Skeletal muscle tissue (tissue), 4 donors: ENCODE measurements around the gene FAP. TPM values are rescaled to one million over a fixed set of nuclear protein-coding genes. Genes with fewer than 3 reads are reported as not detected.

Experiments used
- H3K27ac ChIP-seq: one replicate; pipeline ENCODE4 v1.7.0; 2013; ENCODE audit warnings: mild to moderate bottlenecking, low read depth, low read length, inconsistent platforms
- H3K27me3 ChIP-seq, 3 donors: one replicate each; pipeline ENCODE4 v1.7.0; 2013; ENCODE audit warnings: low read length in 3 of 3; ENCODE audit not compliant: control insufficient read depth in 3 of 3, insufficient read depth in 3 of 3
- H3K36me3 ChIP-seq, 3 donors: one replicate each; pipeline ENCODE4 v1.7.0; 2013; ENCODE audit warnings: low read length in 3 of 3; ENCODE audit not compliant: control insufficient read depth in 3 of 3, insufficient read depth in 3 of 3
- H3K4me1 ChIP-seq, 3 donors: one replicate each; pipeline ENCODE4 v1.7.0; 2013; ENCODE audit warnings: low read length in 3 of 3, mild to moderate bottlenecking in 3 of 3; ENCODE audit not compliant: control insufficient read depth in 3 of 3, insufficient read depth in 3 of 3
- H3K4me3 ChIP-seq, 3 donors: one replicate each; pipeline ENCODE4 v1.7.0; 2013; ENCODE audit warnings: low read length in 3 of 3
- H3K9ac ChIP-seq, 3 donors: one replicate each; pipeline ENCODE4 v1.7.0; 2013; ENCODE audit warnings: low read length in 3 of 3, mild to moderate bottlenecking in 3 of 3, moderate library complexity in 2 of 3, low read depth in 1 of 3
- H3K9me3 ChIP-seq, 3 donors: one replicate each; pipeline ENCODE4 v1.7.0; 2013; ENCODE audit warnings: low read length in 3 of 3; ENCODE audit not compliant: control insufficient read depth in 3 of 3
- total RNA-seq: library from RNA; depleted of rRNA; stranded (reverse); fragments of >200 nt; gene quantifications from one replicate; pipeline ENCODE4 v1.2.3, GENCODE V29; 2014
- donor health status: Osteomylitis.

The FAP gene
- total RNA-seq, 1 donor from 2014 or later: 70.5 TPM

GRCh38 chr2:162244541-162245031 is 1.3 kb upstream of the FAP start:
- Histone ChIP-seq H3K27ac (peak overlapping the region; percentile 57), H3K9me3 (no peaks in the 10 kb centered on the region), H3K27me3 (no peaks in the 10 kb centered on the region), H3K9ac (no peak overlapping the region), H3K4me3 (no peak overlapping the region), H3K36me3 (no peaks in the 10 kb centered on the region), H3K4me1 (peaks cover 0 to 6% (median 0%) of the 10 kb centered on the region in 3 donors)

DNA sequence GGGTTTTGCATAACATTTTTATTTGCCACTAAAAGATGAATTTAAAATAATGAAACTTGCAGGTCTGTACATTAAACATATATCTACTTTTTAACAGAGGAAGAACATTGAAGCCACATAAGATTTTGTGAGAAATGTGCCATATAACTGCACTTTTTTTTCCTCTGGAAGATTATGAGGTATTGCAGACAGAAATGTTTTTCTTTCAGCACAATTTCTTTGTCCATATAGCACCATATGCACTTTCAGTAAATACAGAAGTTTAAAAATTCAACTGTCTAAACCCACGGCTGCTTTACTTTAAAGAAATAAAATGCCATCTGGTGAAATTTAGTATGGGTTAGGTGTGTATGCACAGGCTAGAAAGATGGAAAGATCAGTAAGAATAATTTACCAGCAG is 470 bp upstream of the FAP start:
- Histone ChIP-seq H3K4me3 (peak overlapping the region in 1 of 3 donors; percentile 57), H3K9ac (no peak overlapping the region), H3K4me1 (peaks cover 0 to 6% (median 0%) of the 10 kb centered on the region in 3 donors), H3K9me3 (no peaks in the 10 kb centered on the region), H3K27ac (no peak overlapping the region), H3K27me3 (no peaks in the 10 kb centered on the region), H3K36me3 (no peaks in the 10 kb centered on the region)

DNA sequence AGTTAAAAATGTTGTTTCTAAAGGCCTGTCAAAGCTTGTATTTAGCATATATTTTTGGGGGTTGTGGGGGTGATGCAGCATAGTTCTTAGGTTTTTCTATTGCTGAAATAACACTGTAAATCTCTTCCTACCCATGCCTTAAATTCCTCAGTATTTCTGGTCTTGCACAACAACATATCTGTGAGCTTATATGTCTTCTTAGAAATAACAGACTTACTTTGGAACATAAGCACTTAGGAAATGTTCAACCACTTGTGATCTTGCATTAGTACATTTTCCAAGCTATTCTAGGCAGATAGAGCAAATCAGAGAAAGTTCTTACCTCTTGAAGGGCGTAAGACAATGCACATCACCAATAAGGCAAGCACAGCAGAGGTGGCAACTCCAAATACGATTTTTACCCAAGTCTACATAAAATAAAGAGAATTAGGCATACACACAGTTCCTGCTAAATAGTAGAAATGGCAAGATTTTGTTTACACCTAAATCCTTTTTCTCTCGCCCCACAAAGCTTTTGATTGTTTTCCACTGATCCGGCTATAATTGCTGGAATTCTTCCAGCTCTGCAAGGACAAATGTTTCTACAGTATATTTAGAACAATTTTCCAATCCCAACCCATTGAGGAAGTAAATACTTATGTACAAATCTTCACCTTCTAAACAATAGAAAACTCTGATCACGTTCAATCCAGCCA is 512 bp downstream of the FAP start:
- no peaks in the 10 kb centered on the region for H3K36me3 ChIP-seq
- no peaks in the 10 kb centered on the region for H3K9me3 ChIP-seq
- peak overlapping the region; percentile 61 for H3K27ac ChIP-seq
- H3K9ac ChIP-seq: peak overlapping the region in 1 of 3 donors; percentile 47
- H3K4me3 ChIP-seq: peak overlapping the region; percentile 47 to 57 (median 53)
- H3K4me1 ChIP-seq: peaks cover 0 to 6% (median 0%) of the 10 kb centered on the region in 3 donors
- H3K27me3 ChIP-seq: no peaks in the 10 kb centered on the region

DNA sequence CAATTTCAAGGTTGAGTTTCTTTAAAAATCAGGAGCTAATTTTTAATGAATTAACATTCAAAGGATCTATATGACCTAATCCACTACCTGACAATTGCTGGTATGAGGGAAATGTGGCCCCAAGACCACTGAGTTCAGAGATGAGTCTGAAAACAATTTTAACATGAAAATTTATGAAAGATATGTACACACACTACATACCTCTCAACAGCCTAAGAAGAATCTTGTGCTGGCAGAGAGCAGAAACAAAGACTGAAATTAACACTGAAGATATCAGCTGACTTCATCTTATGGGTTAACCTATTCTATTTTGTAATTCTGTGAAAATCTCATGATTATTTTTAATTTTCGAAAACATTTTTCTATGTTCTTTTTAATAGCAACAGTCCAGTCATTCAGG is 1.7 kb downstream of the FAP start:
- Histone ChIP-seq H3K9me3 (no peaks in the 10 kb centered on the region), H3K27ac (no peak overlapping the region), H3K4me3 (peak overlapping the region in 1 of 3 donors; percentile 46), H3K27me3 (no peaks in the 10 kb centered on the region), H3K36me3 (no peaks in the 10 kb centered on the region), H3K9ac (no peak overlapping the region), H3K4me1 (peaks cover 0 to 6% (median 0%) of the 10 kb centered on the region in 3 donors)

GRCh38 chr2:162234620-162235462 is 8.4 kb downstream of the FAP start:
- no peak overlapping the region for H3K4me3 ChIP-seq
- H3K36me3 ChIP-seq: no peaks in the 10 kb centered on the region
- H3K9me3 ChIP-seq: no peaks in the 10 kb centered on the region
- no peak overlapping the region for H3K27ac ChIP-seq
- H3K4me1 ChIP-seq: peaks cover 0 to 2% (median 0%) of the 10 kb centered on the region in 3 donors
- H3K27me3 ChIP-seq: no peaks in the 10 kb centered on the region
- H3K9ac ChIP-seq: no peak overlapping the region

- Histone ChIP-seq H3K27me3 (no peaks in the 10 kb centered on the region), H3K4me3 (no peak overlapping the region), H3K36me3 (no peaks in the 10 kb centered on the region), H3K9me3 (no peaks in the 10 kb centered on the region), H3K27ac (no peak overlapping the region), H3K9ac (no peak overlapping the region), H3K4me1 (peaks cover 0 to 2% (median 0%) of the 10 kb centered on the region in 3 donors)
Observed at GRCh38 chr2:162233197-162233596, 10.0 kb downstream of the FAP start.

DNA sequence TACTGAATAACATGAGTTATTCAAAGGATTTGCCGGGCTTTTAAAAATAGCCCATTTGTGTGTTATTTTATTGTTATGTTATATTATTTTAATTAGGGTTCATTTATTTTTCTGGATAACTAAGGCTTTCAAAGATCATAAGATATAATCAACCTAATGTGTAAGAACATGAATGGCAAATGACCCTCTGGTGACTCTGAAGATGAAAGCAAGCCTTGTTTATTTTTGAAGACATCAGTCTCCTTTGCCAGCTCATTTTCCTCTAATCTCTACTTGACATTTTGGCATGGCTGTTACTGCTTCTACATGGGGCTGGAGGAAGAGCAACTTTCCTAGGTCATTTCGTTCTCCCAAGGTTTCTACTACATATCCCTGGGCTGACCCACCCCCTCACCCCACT is 10.6 kb downstream of the FAP start:
- Histone ChIP-seq H3K4me3 (no peak overlapping the region), H3K9ac (no peak overlapping the region), H3K27me3 (no peaks in the 10 kb centered on the region), H3K27ac (no peak overlapping the region), H3K9me3 (no peaks in the 10 kb centered on the region), H3K4me1 (peaks cover 0 to 2% (median 0%) of the 10 kb centered on the region in 3 donors), H3K36me3 (no peaks in the 10 kb centered on the region)

DNA sequence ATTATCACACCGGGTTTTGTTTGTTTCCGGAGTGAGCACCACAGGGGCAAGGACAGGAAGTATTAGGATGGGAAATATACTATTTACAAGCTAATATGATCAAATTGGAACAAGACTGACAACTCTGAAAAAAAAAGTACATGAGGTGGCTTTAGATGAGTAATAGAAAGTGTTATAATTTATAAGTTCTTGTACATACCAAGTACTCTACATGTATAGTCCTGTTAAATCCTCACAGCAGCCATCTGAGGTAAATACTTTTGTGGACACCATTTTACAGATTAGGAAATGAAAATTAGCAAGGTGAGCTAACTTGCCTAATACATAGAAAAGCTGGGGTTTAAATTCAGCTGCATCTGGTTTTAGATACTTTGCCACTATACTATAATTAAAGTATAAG is 11.2 kb downstream of the FAP start:
- Histone ChIP-seq H3K36me3 (no peaks in the 10 kb centered on the region), H3K4me3 (no peak overlapping the region), H3K9me3 (no peaks in the 10 kb centered on the region), H3K9ac (no peak overlapping the region), H3K27me3 (no peaks in the 10 kb centered on the region), H3K27ac (no peak overlapping the region), H3K4me1 (peaks cover 0 to 2% (median 0%) of the 10 kb centered on the region in 3 donors)

GRCh38 chr2:162230761-162231160 is 12.5 kb downstream of the FAP start:
- Histone ChIP-seq H3K9ac (no peak overlapping the region), H3K4me3 (no peak overlapping the region), H3K36me3 (no peaks in the 10 kb centered on the region), H3K27ac (no peak overlapping the region), H3K9me3 (no peaks in the 10 kb centered on the region), H3K27me3 (no peaks in the 10 kb centered on the region), H3K4me1 (peaks cover 0 to 2% (median 0%) of the 10 kb centered on the region in 3 donors)

- Histone ChIP-seq H3K27ac (no peak overlapping the region), H3K36me3 (no peaks in the 10 kb centered on the region), H3K4me3 (no peak overlapping the region), H3K9ac (no peak overlapping the region), H3K27me3 (no peaks in the 10 kb centered on the region), H3K4me1 (no peaks in the 10 kb centered on the region), H3K9me3 (no peaks in the 10 kb centered on the region)
Observed at GRCh38 chr2:162226836-162227235, 16.4 kb downstream of the FAP start.
